Retinal pigment epithelial cell (primary cell): ENCODE results near the gene GPRIN3.

ENCODE experiments used
- DNase-seq: peaks from one replicate; pipeline ENCODE4 v3.0.0-alpha.2; 2010; ENCODE audit warnings: low read depth
- H3K4me3 ChIP-seq: 2 replicates; pipeline ENCODE4 v1.5.1; 2011; ENCODE audit warnings: mild to moderate bottlenecking, low read length, control low read depth, moderate library complexity
- CTCF ChIP-seq: conservative IDR thresholded peaks from 2 replicates; pipeline ENCODE4 v1.5.1; 2011; ENCODE audit warnings: low read depth, low read length, control low read depth, inconsistent platforms

Gene GPRIN3

GRCh38 chr4:89305712-89306437, 1.7 kb downstream of the GPRIN3 start:
- peak overlapping the region; percentile 71 for H3K4me3 ChIP-seq
- no peak for TF ChIP-seq CTCF
- peak; percentile 72 for DNase-seq

- no peak for DNase-seq
- no peak overlapping the region for H3K4me3 ChIP-seq
- no peak for TF ChIP-seq CTCF
These were observed 2.6 kb downstream of the GPRIN3 start for GRCh38 chr4:89305028-89305427.

GRCh38 chr4:89303814-89304388, 3.7 kb downstream of the GPRIN3 start:
- H3K4me3 ChIP-seq, result no peak overlapping the region
- DNase-seq, result no peak
- no peak for TF ChIP-seq CTCF

GRCh38 chr4:89303177-89303576, 4.4 kb downstream of the GPRIN3 start:
- no peak overlapping the region for H3K4me3 ChIP-seq
- TF ChIP-seq CTCF, result no peak
- DNase-seq, result no peak

- no peak overlapping the region for H3K4me3 ChIP-seq
- TF ChIP-seq CTCF, result no peak
- no peak for DNase-seq
These were observed 5.7 kb downstream of the GPRIN3 start for GRCh38 chr4:89301902-89302301.

GRCh38 chr4:89301003-89301402, 6.6 kb downstream of the GPRIN3 start:
- no peak for TF ChIP-seq CTCF
- H3K4me3 ChIP-seq, result no peak overlapping the region
- no peak for DNase-seq

- no peak for TF ChIP-seq CTCF
- no peak overlapping the region for H3K4me3 ChIP-seq
- DNase-seq, result no peak
These were observed 7.1 kb downstream of the GPRIN3 start for GRCh38 chr4:89300499-89300898.
